Caco-2 (cell line): ENCODE data around the gene EPHB2. TPM values are rescaled to one million over a fixed set of nuclear protein-coding genes. Genes with fewer than 3 reads are reported as not detected.

Experiments used
- BruUV-seq: library from RNA; stranded (reverse); fragments of 400-500 nt; replicated peaks from 2 replicates; lab custom pipeline; 2021; lab: Mats Ljungman, UMichigan
- CTCF ChIA-PET: fragments of 300-600 bp; sonication (Branson Sonifier 250); formaldehyde crosslinking; loops from one replicate; lab custom pipeline; 2022; ENCODE audit warnings: antibody characterized with exemption; lab: Charles Lee
- POLR2A ChIA-PET: fragments of 300-600 bp; sonication (Branson Sonifier 250); formaldehyde crosslinking; loops from one replicate; lab custom pipeline; 2022; ENCODE audit warnings: antibody characterized with exemption; lab: Charles Lee
- DNase-seq, 2 experiments: peaks; one replicate each; pipeline versions ENCODE4 v3.0.0 to v3.0.0-alpha.2; 2020 to 2022
- H3K27me3 ChIP-seq: replicated peaks from 2 replicates; pipeline ENCODE4 v1.6.0; 2011; ENCODE audit warnings: low read length; ENCODE audit not compliant: control insufficient read depth, insufficient read depth
- H3K36me3 ChIP-seq: 2 replicates; pipeline ENCODE4 v1.5.1; 2011; ENCODE audit warnings: low read length; ENCODE audit not compliant: control insufficient read depth, insufficient read depth
- H3K4me1 ChIP-seq: fragments of 250-450 bp; sonication (Bioruptor Pico); 2 replicates; pipeline ENCODE4 v1.5.1; 2020; ENCODE audit warnings: mild to moderate bottlenecking
- H3K4me3 ChIP-seq: 2 replicates; pipeline ENCODE4 v1.5.1; 2011; ENCODE audit warnings: low read depth, mild to moderate bottlenecking, control low read depth, low read length
- H3K9me3 ChIP-seq: fragments of 250-450 bp; sonication (Bioruptor Pico); 2 replicates; pipeline ENCODE4 v1.5.1; 2020; ENCODE audit warnings: mild to moderate bottlenecking, moderate library complexity
- H3K27ac Mint-ChIP-seq: one replicate; pipeline ENCODE4 v1.8.0; 2022; ENCODE audit warnings: mixed read lengths; ENCODE audit not compliant: unreplicated experiment
- H3K27me3 Mint-ChIP-seq: one replicate; pipeline ENCODE4 v1.8.0; 2022; ENCODE audit warnings: mixed read lengths; ENCODE audit not compliant: insufficient read depth, unreplicated experiment
- H3K36me3 Mint-ChIP-seq: one replicate; pipeline ENCODE4 v1.8.0; 2022; ENCODE audit warnings: mild to moderate bottlenecking, mixed read lengths; ENCODE audit not compliant: insufficient read depth, unreplicated experiment
- H3K4me1 Mint-ChIP-seq: one replicate; pipeline ENCODE4 v1.8.0; 2022; ENCODE audit warnings: low read depth, mixed read lengths; ENCODE audit not compliant: unreplicated experiment
- H3K4me3 Mint-ChIP-seq: one replicate; pipeline ENCODE4 v1.8.0; 2022; ENCODE audit warnings: mild to moderate bottlenecking, moderate library complexity, mixed read lengths; ENCODE audit not compliant: unreplicated experiment
- H3K9me3 Mint-ChIP-seq: one replicate; pipeline ENCODE4 v1.8.0; 2022; ENCODE audit warnings: mixed read lengths; ENCODE audit not compliant: unreplicated experiment
- CTCF ChIP-seq, 2 experiments: fragments of 200-600 bp in 1 of 2; IDR thresholded peaks; 1 replicate in 1 of 2; 2 replicates in 1 of 2; pipeline versions ENCODE4 v1.5.1 to v1.8.0; 2011 to 2022; ENCODE audit warnings: antibody characterized with exemption in 1 of 2, control low read depth in 1 of 2, inconsistent platforms in 1 of 2, low read depth in 1 of 2, low read length in 1 of 2, mild to moderate bottlenecking in 1 of 2, moderate library complexity in 1 of 2; ENCODE audit not compliant: insufficient read depth in 1 of 2, severe bottlenecking in 1 of 2, unreplicated experiment in 1 of 2
- intact Hi-C: fragments of 100-400 bp; cut with micrococcal nuclease; formaldehyde crosslinking; loops from one replicate; pipeline ENCODE4 v1.10.0; 2022; ENCODE audit not compliant: unreplicated experiment
- total RNA-seq: library from RNA; stranded (reverse); gene quantifications from 2 replicates; pipeline ENCODE4 v1.2.3, GENCODE V29; 2022

EPHB2 gene
- total RNA-seq, 1 experiment from 2014 or later = 30.1 TPM

DNA sequence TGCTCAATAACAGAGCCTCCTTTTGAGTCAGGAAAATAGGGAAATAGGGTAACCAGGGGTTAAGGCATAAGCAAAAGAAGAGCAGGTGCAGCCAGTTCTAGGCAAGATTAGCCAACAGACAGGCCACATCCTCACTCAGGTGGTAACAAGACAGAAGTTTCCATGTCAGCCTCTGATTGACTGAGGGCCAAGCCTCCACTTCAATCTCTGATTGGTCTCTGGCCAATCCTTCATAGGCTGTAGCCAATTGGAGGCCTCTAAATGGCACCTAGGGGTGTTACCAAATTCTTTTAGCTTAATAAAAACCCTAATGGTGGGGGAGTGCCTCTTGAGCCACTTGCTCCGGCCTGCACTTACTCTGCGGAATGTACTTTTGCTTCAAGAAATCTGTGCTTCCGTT lies 224.8 kb downstream of the EPHB2 start:
- H3K9me3 Mint-ChIP-seq = peaks cover 14% of the 10 kb centered on the region
- H3K4me1 Mint-ChIP-seq = no peaks in the 10 kb centered on the region
- H3K4me3 Mint-ChIP-seq = no peak overlapping the region
- intact Hi-C loops = no loop called here
- ChIA-PET CTCF (interaction anchor here (0.6 kb wide), 1 partner anchor 231 kb away, joined by 3 read pairs; no protein-coding TSS in a partner anchor), POLR2A (no interaction called here)
- Histone ChIP-seq H3K27me3 (no peaks in the 10 kb centered on the region), H3K4me1 (no peaks in the 10 kb centered on the region), H3K9me3 (no peaks in the 10 kb centered on the region), H3K4me3 (no peak overlapping the region), H3K36me3 (no peaks in the 10 kb centered on the region)
- no TSS peak for BruUV-seq
- no peaks in the 10 kb centered on the region for H3K27me3 Mint-ChIP-seq
- no peak for TF ChIP-seq CTCF (IDR thresholded peaks at IDR 0.05; ENCODE audit: insufficient read depth in 1 of 2, low read depth in 1 of 2, low read length in 1 of 2, severe bottlenecking in 1 of 2, unreplicated experiment in 1 of 2)
- no peak for DNase-seq
- no peaks in the 10 kb centered on the region for H3K36me3 Mint-ChIP-seq
- no peak overlapping the region for H3K27ac Mint-ChIP-seq

- Histone ChIP-seq H3K27me3 (no peaks in the 10 kb centered on the region), H3K9me3 (no peaks in the 10 kb centered on the region), H3K4me3 (no peak overlapping the region), H3K4me1 (no peaks in the 10 kb centered on the region), H3K36me3 (no peaks in the 10 kb centered on the region)
- H3K36me3 Mint-ChIP-seq = no peaks in the 10 kb centered on the region
- no peak for DNase-seq
- intact Hi-C loops = no loop called here
- no peak overlapping the region for H3K27ac Mint-ChIP-seq
- H3K4me3 Mint-ChIP-seq = no peak overlapping the region
- no peaks in the 10 kb centered on the region for H3K4me1 Mint-ChIP-seq
- H3K27me3 Mint-ChIP-seq = no peaks in the 10 kb centered on the region
- ChIA-PET POLR2A (no interaction called here), CTCF (interaction anchor here (0.6 kb wide), 1 partner anchor 8 kb away, joined by 4 read pairs; no protein-coding TSS in a partner anchor)
- H3K9me3 Mint-ChIP-seq = peaks cover 19% of the 10 kb centered on the region
- no peak for TF ChIP-seq CTCF (IDR thresholded peaks at IDR 0.05; ENCODE audit: insufficient read depth in 1 of 2, low read depth in 1 of 2, low read length in 1 of 2, severe bottlenecking in 1 of 2, unreplicated experiment in 1 of 2)
- no TSS peak for BruUV-seq
Measured at GRCh38 chr1:22936681-22937080, 226.0 kb downstream of the EPHB2 start.

DNA sequence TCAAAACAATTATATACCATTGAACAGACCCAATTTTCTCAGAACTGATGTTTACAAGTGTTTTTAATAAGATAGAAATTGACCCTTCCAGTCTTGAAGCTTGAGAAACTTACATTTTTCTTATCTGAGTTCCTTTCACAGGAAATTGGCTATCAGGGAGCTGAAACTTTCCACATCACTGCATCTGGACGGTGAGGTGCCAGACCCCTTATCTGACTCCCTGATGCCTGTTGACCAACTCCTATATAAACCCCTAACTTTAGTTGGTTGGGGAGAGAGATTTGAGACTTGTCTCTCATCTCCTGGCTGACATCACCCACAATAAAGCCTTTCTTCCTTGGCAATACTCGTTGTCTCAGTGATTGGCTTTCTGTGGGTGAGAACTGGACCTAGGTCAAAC lies 230.6 kb downstream of the EPHB2 start:
- Mint-ChIP-seq H3K9me3 (peaks cover 11% of the 10 kb centered on the region), H3K36me3 (no peaks in the 10 kb centered on the region), H3K4me1 (no peaks in the 10 kb centered on the region), H3K27ac (no peak overlapping the region), H3K4me3 (no peak overlapping the region), H3K27me3 (no peaks in the 10 kb centered on the region)
- POLR2A ChIA-PET = no interaction called here
- CTCF ChIA-PET = no interaction called here
- Histone ChIP-seq H3K9me3 (no peaks in the 10 kb centered on the region), H3K27me3 (no peaks in the 10 kb centered on the region), H3K36me3 (no peaks in the 10 kb centered on the region), H3K4me3 (no peak overlapping the region), H3K4me1 (no peaks in the 10 kb centered on the region)
- no peak for TF ChIP-seq CTCF (IDR thresholded peaks at IDR 0.05; ENCODE audit: insufficient read depth in 1 of 2, low read depth in 1 of 2, low read length in 1 of 2, severe bottlenecking in 1 of 2, unreplicated experiment in 1 of 2)
- no TSS peak for BruUV-seq
- intact Hi-C loops = no loop called here
- no peak for DNase-seq
